Naive thymus-derived CD8-positive, alpha-beta T cell (primary cell): ENCODE measurements around the gene GRIFIN. TPM values are rescaled to one million over a fixed set of nuclear protein-coding genes. Genes with fewer than 3 reads are reported as not detected.
A peak's percentile ranks its signal among the peaks of the same experiment; 100 is the strongest.

Source experiments
- ATAC-seq, 2 donors: fragments of 150-1000 bp; cut with Tn5 transposase in 1 of 2; sonication (Bioruptor Pico), chemical (Tn5 transposase) in 1 of 2; 1 replicate in 1 of 2; 2 replicates in 1 of 2; pipeline ENCODE4 v1.10.0; 2021; ENCODE audit warnings: mild to moderate bottlenecking in 2 of 2, moderate library complexity in 2 of 2
- POLR2A ChIA-PET: fragments of 350-600 bp; sonication (Branson Sonifier 250); formaldehyde crosslinking; loops from one replicate; lab custom pipeline; 2021; ENCODE audit warnings: antibody characterized with exemption; lab: Charles Lee
- DNase-seq, 10 donors: peaks; one replicate each; pipeline versions ENCODE4 v3.0.0 to v3.0.0-alpha.2; 2020 to 2022
- H3K27ac Mint-ChIP-seq, 10 donors: one replicate each; pipeline ENCODE4 v1.8.0; 2020 to 2022; ENCODE audit warnings: mild to moderate bottlenecking in 10 of 10, mixed read lengths in 10 of 10, moderate library complexity in 4 of 10, inconsistent platforms in 1 of 10
- H3K27me3 Mint-ChIP-seq, 5 donors: one replicate each; pipeline ENCODE4 v1.8.0; 2021 to 2022; ENCODE audit warnings: mixed read lengths in 5 of 5
- H3K36me3 Mint-ChIP-seq, 3 donors: one replicate each; pipeline ENCODE4 v1.8.0; 2020 to 2022; ENCODE audit warnings: mixed read lengths in 3 of 3, mild to moderate bottlenecking in 2 of 3, inconsistent platforms in 1 of 3
- H3K4me1 Mint-ChIP-seq, 4 donors: one replicate each; pipeline ENCODE4 v1.8.0; 2021 to 2022; ENCODE audit warnings: mixed read lengths in 4 of 4
- H3K4me3 Mint-ChIP-seq, 10 donors: one replicate each; pipeline ENCODE4 v1.8.0; 2020 to 2022; ENCODE audit warnings: mild to moderate bottlenecking in 10 of 10, mixed read lengths in 10 of 10, moderate library complexity in 6 of 10, inconsistent platforms in 1 of 10
- H3K9me3 Mint-ChIP-seq, 9 donors: one replicate each; pipeline ENCODE4 v1.8.0; 2020 to 2022; ENCODE audit warnings: mixed read lengths in 9 of 9, mild to moderate bottlenecking in 3 of 9, inconsistent platforms in 1 of 9, moderate library complexity in 1 of 9
- polyA plus RNA-seq, 3 donors: library from polyadenylated mRNA; unstranded; fragments of 300-500 nt; fragmentation: Illumina TruSeq; gene quantifications; one replicate each; pipeline ENCODE4 v1.2.3, GENCODE V29; 2021
- total RNA-seq, 8 experiments: library from RNA in 2 of 8; stranded (reverse) in 2 of 8; gene quantifications; one replicate each; pipeline ENCODE4 v1.2.3 and lab custom pipeline; 2021 to 2026

The GRIFIN gene
- total and polyA plus RNA-seq, 5 experiments from 2014 or later, result not detected

- peaks cover 4 to 8% (median 6%) of the 10 kb centered on the region in 4 donors for H3K4me1 Mint-ChIP-seq
- ATAC-seq, result no peak
- POLR2A ChIA-PET, result interaction anchor here (0.6 kb wide), 1 partner anchor 15 kb away, joined by 6 read pairs; no protein-coding TSS in a partner anchor
- H3K4me3 Mint-ChIP-seq, result no peak overlapping the region
- H3K9me3 Mint-ChIP-seq, result peaks cover 0 to 9% (median 5%) of the 10 kb centered on the region in 9 donors
- no peak for DNase-seq
- peaks cover 6 to 48% (median 17%) of the 10 kb centered on the region in 3 donors for H3K36me3 Mint-ChIP-seq
- no peaks in the 10 kb centered on the region for H3K27me3 Mint-ChIP-seq
- no peak overlapping the region for H3K27ac Mint-ChIP-seq
Measured at GRCh38 chr7:2433713-2434550, 42.3 kb downstream of the GRIFIN start.

- ATAC-seq, result no peak
- peaks cover 6 to 39% (median 15%) of the 10 kb centered on the region in 3 donors for H3K36me3 Mint-ChIP-seq
- DNase-seq, result no peak
- no peak overlapping the region for H3K4me3 Mint-ChIP-seq
- peaks cover 0 to 9% (median 5%) of the 10 kb centered on the region in 9 donors for H3K9me3 Mint-ChIP-seq
- POLR2A ChIA-PET, result interaction anchor here (0.6 to 1.1 kb wide), 2 partner anchors 14 to 79 kb away, joined by 3 to 6 read pairs; partner anchors contain the start of gene EIF3B
- H3K4me1 Mint-ChIP-seq, result peaks cover 4 to 9% (median 6%) of the 10 kb centered on the region in 4 donors
- no peak overlapping the region for H3K27ac Mint-ChIP-seq
- no peaks in the 10 kb centered on the region for H3K27me3 Mint-ChIP-seq
Measured at GRCh38 chr7:2432910-2433712, 43.1 kb downstream of the GRIFIN start.

GRCh38 chr7:2431260-2431867 lies 44.8 kb downstream of the GRIFIN start:
- H3K27ac Mint-ChIP-seq, result no peak overlapping the region
- peak in 1 of 2 donors; percentile 53 for ATAC-seq
- DNase-seq, result peak in 5 of 10 donors; percentile 22 to 38 (median 31)
- POLR2A ChIA-PET, result no interaction called here
- H3K4me1 Mint-ChIP-seq, result peaks cover 6 to 16% (median 7%) of the 10 kb centered on the region in 4 donors
- peaks cover 0 to 9% (median 5%) of the 10 kb centered on the region in 9 donors for H3K9me3 Mint-ChIP-seq
- H3K27me3 Mint-ChIP-seq, result no peaks in the 10 kb centered on the region
- peaks cover 6 to 35% (median 13%) of the 10 kb centered on the region in 3 donors for H3K36me3 Mint-ChIP-seq
- no peak overlapping the region for H3K4me3 Mint-ChIP-seq

GRCh38 chr7:2425749-2426148 lies 50.4 kb downstream of the GRIFIN start:
- peaks cover 0 to 8% (median under 1%) of the 10 kb centered on the region in 3 donors for H3K36me3 Mint-ChIP-seq
- H3K4me1 Mint-ChIP-seq, result peaks cover 8 to 44% (median 12%) of the 10 kb centered on the region in 4 donors
- H3K4me3 Mint-ChIP-seq, result no peak overlapping the region
- ATAC-seq, result no peak
- no peak for DNase-seq
- H3K27ac Mint-ChIP-seq, result peak overlapping the region in 1 of 10 donors; percentile 35
- H3K27me3 Mint-ChIP-seq, result no peaks in the 10 kb centered on the region
- POLR2A ChIA-PET, result no interaction called here
- peaks cover 0 to 2% (median 0%) of the 10 kb centered on the region in 9 donors for H3K9me3 Mint-ChIP-seq

Other genes starting within 250 kb of the GRIFIN start
- 10 to 100 TPM; 84.5 to 95.9 TPM for gene MAD1L1, start 243.5 kb downstream of the GRIFIN start, total RNA-seq
- gene MAD1L1, start 243.5 kb downstream of the GRIFIN start, polyA plus RNA-seq, result 100 to 1,000 TPM; 146 to 243 (median 190) TPM
- 10 to 100 TPM; 16.3 to 18.2 TPM for gene MRM2, start 234.2 kb downstream of the GRIFIN start, total RNA-seq
- gene MRM2, start 234.2 kb downstream of the GRIFIN start, polyA plus RNA-seq, result 10 to 100 TPM; 31.8 to 53.0 (median 42.5) TPM
- 10 to 100 TPM; 17.1 to 18.5 TPM for gene NUDT1, start 234.2 kb downstream of the GRIFIN start, total RNA-seq
- gene NUDT1, start 234.2 kb downstream of the GRIFIN start, polyA plus RNA-seq, result 10 to 100 TPM; 52.0 to 62.3 (median 53.7) TPM
- 1 to 10 TPM; 7.6 to 9.8 TPM for gene SNX8, start 162.0 kb downstream of the GRIFIN start, total RNA-seq
- 10 to 100 TPM in 1 of 3 donors, 1 to 10 TPM in 2; 3.4 to 10.9 (median 5.6) TPM for gene SNX8, start 162.0 kb downstream of the GRIFIN start, polyA plus RNA-seq
- gene EIF3B, start 121.6 kb downstream of the GRIFIN start, total RNA-seq, result 100 to 1,000 TPM; 153 to 162 TPM
- 100 to 1,000 TPM in 2 of 3 donors, 10 to 100 TPM in 1; 96.5 to 164 (median 114) TPM for gene EIF3B, start 121.6 kb downstream of the GRIFIN start, polyA plus RNA-seq
- gene CHST12, start 72.8 kb downstream of the GRIFIN start, total RNA-seq, result 10 to 100 TPM; 19.2 to 19.7 TPM
- gene CHST12, start 72.8 kb downstream of the GRIFIN start, polyA plus RNA-seq, result 10 to 100 TPM in 2 of 3 donors, 1 to 10 TPM in 1; 8.9 to 21.7 (median 16.5) TPM
- 100 to 1,000 TPM; 151 to 153 TPM for gene LFNG, start 43.4 kb upstream of the GRIFIN start, total RNA-seq
- gene LFNG, start 43.4 kb upstream of the GRIFIN start, polyA plus RNA-seq, result 1 to 10 TPM in 2 of 3 donors, under 1 TPM in 1; 0.54 to 3.0 (median 1.6) TPM
- gene BRAT1, start 79.1 kb upstream of the GRIFIN start, total RNA-seq, result 10 to 100 TPM; 32.2 to 32.4 TPM
- gene BRAT1, start 79.1 kb upstream of the GRIFIN start, polyA plus RNA-seq, result 10 to 100 TPM; 21.0 to 43.6 (median 25.4) TPM
- gene IQCE, start 82.6 kb upstream of the GRIFIN start, total RNA-seq, result 1 to 10 TPM; 6.6 to 8.9 TPM
- gene IQCE, start 82.6 kb upstream of the GRIFIN start, polyA plus RNA-seq, result 1 to 10 TPM in 2 of 3 donors, under 1 TPM in 1; 0.77 to 2.2 (median 2.0) TPM
- gene TTYH3, start 155.6 kb upstream of the GRIFIN start, total RNA-seq, result 10 to 100 TPM; 13.7 to 14.9 TPM
- gene TTYH3, start 155.6 kb upstream of the GRIFIN start, polyA plus RNA-seq, result 1 to 10 TPM; 1.1 to 1.9 (median 1.1) TPM
- under 1 TPM in 1 of 2 experiments, not detected in 1; 0.05 TPM for gene AMZ1, start 211.8 kb upstream of the GRIFIN start, total RNA-seq
- gene AMZ1, start 211.8 kb upstream of the GRIFIN start, polyA plus RNA-seq, result not detected